Activated T-helper 17 cell treated with anti-CD3 and anti-CD28 coated beads, Interleukin-2, amount 50 U/mL, for 72 hours (primary cell): ENCODE measurements around the gene TARP.
A peak's percentile ranks its signal among the peaks of the same experiment; 100 is the strongest.
"Not testable (repeated sequence)": the region's sequence is repeated elsewhere in the genome, so short reads cannot be mapped to it uniquely, and the experiment has no call there.

Experiments
- ATAC-seq: fragments of 150-1000 bp; cut with Tn5 transposase; replicated peaks from 2 replicates; pipeline ENCODE4 v1.10.0; 2021; ENCODE audit warnings: mild to moderate bottlenecking, moderate library complexity
- H3K27ac Mint-ChIP-seq: one replicate; pipeline ENCODE4 v1.8.0; 2022; ENCODE audit warnings: mixed read lengths
- H3K27me3 Mint-ChIP-seq: one replicate; pipeline ENCODE4 v1.8.0; 2022; ENCODE audit warnings: mixed read lengths
- H3K36me3 Mint-ChIP-seq: one replicate; pipeline ENCODE4 v1.8.0; 2022; ENCODE audit warnings: low read depth, mild to moderate bottlenecking, mixed read lengths
- H3K4me1 Mint-ChIP-seq: one replicate; pipeline ENCODE4 v1.8.0; 2022; ENCODE audit warnings: mixed read lengths
- H3K4me3 Mint-ChIP-seq: one replicate; pipeline ENCODE4 v1.8.0; 2022; ENCODE audit warnings: mild to moderate bottlenecking, mixed read lengths
- H3K9me3 Mint-ChIP-seq: one replicate; pipeline ENCODE4 v1.8.0; 2022; ENCODE audit warnings: mixed read lengths

The TARP gene

DNA sequence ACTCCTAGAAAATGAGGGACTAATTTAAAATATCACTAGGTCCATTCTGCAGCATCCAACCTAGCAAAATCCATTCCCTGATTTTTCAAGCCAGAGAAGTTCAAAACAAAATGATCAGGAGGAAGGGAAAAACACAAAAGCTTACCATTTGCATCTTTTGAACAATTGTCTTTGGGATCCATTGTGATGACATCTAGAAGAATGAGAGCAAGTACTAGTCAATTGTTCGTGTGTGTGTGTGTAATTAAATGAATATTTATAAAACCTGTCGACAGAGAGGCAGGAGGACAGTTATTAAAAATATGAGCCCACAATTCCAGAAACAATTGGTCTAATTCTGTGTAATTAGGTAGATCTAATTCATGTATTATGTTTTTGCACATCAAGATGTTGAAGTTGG lies 11.4 kb downstream of the TARP start:
- not testable (repeated sequence) for H3K36me3 Mint-ChIP-seq, H3K27ac Mint-ChIP-seq, H3K4me1 Mint-ChIP-seq, H3K9me3 Mint-ChIP-seq, H3K4me3 Mint-ChIP-seq, ATAC-seq, H3K27me3 Mint-ChIP-seq

DNA sequence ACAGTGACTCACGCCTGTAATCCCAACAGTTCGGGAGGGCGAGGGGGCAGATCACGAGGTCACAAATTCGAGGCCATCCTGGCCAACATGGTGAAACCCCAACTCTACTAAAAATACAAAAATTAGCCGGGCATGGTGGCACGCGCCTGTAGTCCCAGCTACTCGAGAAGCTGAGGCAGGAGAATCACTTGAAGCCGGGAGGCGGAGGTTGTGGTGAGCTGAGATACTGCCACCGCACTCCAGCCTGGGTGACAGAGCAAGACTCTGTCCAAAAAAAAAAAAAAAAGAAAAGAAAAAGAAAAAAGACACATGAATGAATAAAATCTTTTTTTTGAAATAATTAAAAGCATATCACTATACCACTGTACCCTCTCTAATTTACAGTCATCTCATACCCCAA lies 11.8 kb downstream of the TARP start:
- H3K27ac Mint-ChIP-seq, H3K27me3 Mint-ChIP-seq, H3K4me1 Mint-ChIP-seq, H3K9me3 Mint-ChIP-seq, H3K36me3 Mint-ChIP-seq, H3K4me3 Mint-ChIP-seq, ATAC-seq: not testable (repeated sequence)

DNA sequence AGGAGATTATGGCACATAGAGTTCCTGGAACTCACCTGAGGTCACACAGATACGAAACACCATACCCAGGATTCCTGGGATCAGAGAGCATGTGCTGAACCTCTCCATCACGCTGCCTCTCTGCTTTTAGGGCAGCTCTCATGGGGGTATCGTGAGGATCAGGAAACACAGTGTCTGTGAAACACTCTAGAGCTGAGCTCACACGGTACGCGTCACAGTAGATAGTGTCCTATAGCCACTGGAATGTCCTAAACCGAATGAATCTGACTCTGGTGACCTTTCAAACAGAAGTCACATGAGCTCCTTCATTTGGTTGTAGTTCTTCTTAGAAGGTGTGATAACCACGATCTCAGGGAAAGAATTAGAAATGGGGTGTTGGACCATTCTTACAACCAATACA lies 14.3 kb downstream of the TARP start:
- H3K4me3 Mint-ChIP-seq, H3K27me3 Mint-ChIP-seq, H3K9me3 Mint-ChIP-seq, H3K27ac Mint-ChIP-seq, ATAC-seq, H3K4me1 Mint-ChIP-seq, H3K36me3 Mint-ChIP-seq: not testable (repeated sequence)

DNA sequence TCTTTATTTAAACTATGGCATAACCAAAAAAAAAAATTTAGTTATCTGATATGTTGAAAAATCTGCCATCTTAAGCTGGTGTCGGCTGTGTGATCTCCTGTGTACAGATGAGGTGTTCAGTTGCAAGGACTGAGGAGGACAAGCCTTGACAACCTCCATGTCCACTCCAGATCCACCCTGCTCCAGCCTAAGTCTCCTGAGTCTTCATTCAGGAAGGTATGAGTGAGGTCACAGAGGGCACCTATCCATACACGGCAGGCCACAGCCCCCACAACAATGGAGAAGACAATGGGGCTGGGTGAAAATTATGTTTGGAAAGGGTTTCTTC lies 16.1 kb downstream of the TARP start:
- Mint-ChIP-seq H3K27me3 (no peaks in the 10 kb centered on the region), H3K9me3 (no peaks in the 10 kb centered on the region), H3K4me3 (no peak overlapping the region), H3K4me1 (no peaks in the 10 kb centered on the region), H3K27ac (no peak overlapping the region), H3K36me3 (no peaks in the 10 kb centered on the region)
- no peak for ATAC-seq

DNA sequence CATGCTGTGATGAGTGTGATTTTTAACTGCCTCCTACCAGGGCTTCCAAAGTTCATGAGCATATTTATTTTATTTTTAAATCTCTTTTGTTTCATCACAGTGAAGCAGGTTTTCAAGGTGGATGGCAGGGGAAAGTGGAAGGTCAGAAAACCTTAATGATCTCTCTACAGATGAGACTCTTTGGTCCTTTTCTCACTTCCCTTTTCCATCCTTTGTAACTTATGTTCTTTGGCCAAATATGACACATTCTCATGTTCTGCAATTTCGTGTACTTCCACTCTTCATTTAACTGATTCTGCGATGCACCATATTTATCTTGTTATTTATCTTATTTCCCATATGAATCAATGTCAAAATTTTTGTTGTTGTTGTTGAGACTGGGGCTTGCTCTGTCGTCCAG lies 23.6 kb downstream of the TARP start:
- H3K36me3 Mint-ChIP-seq = peaks cover 13% of the 10 kb centered on the region
- ATAC-seq, H3K27me3 Mint-ChIP-seq, H3K9me3 Mint-ChIP-seq, H3K27ac Mint-ChIP-seq, H3K4me3 Mint-ChIP-seq, H3K4me1 Mint-ChIP-seq: not testable (repeated sequence)

DNA sequence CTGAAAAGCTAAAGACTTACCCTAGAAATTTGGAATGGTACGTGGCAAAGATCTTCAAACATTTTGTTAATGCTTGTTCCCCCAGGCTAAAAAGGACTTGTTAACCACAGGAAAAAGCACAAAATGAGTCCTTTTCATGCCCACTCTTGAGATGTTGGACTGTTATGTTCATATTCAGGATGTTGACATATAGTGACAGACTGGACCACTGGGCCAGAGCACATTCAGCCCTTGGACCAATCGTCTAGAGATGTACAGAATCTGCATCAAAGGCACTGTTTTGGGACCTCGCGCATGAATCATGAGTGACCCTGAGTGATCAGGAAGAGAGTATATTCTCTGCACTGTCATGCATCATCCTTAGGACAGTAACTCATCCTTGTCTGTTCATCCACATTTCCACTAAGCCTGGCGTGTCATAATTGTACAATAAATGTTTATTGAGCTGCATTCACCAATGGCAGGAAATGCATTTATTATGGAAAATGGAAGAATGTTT lies 25.3 kb downstream of the TARP start:
- no peaks in the 10 kb centered on the region for H3K4me1 Mint-ChIP-seq
- H3K27me3 Mint-ChIP-seq = no peaks in the 10 kb centered on the region
- no peaks in the 10 kb centered on the region for H3K9me3 Mint-ChIP-seq
- ATAC-seq = peak; percentile 28
- H3K4me3 Mint-ChIP-seq = peak overlapping the region; percentile 27
- H3K36me3 Mint-ChIP-seq = peaks cover 18% of the 10 kb centered on the region
- H3K27ac Mint-ChIP-seq = no peak overlapping the region

DNA sequence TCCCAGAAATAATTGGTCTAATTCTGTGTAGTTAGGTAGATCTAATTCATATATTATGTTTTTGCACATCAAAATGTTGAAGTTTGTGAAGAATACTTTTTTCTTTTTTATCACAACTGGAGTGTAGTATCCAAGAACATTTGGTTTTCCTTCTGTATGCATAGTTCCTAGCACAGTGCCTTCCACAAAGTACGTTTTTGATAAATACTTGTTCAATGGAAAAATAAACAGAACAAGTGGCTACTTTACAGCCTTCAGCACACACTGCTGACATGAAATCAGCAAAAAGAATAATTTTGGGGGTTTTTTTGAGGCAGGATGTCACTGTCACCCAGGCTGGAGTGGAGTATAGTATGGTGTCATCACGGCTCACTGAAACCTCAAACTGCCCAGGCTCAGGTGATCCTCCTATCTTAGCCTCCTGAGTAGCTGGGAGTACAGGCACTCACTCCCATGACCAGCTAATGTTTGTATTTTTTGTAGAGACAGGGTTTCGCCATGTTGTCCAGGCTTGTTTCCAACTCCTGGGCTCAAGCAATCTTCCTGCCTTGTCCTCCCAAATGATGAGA lies 27.9 kb downstream of the TARP start:
- Mint-ChIP-seq H3K4me1 (no peaks in the 10 kb centered on the region), H3K9me3 (no peaks in the 10 kb centered on the region), H3K4me3 (no peak overlapping the region), H3K27ac (no peak overlapping the region), H3K36me3 (peaks cover 18% of the 10 kb centered on the region), H3K27me3 (no peaks in the 10 kb centered on the region)
- ATAC-seq = peak; percentile 64

DNA sequence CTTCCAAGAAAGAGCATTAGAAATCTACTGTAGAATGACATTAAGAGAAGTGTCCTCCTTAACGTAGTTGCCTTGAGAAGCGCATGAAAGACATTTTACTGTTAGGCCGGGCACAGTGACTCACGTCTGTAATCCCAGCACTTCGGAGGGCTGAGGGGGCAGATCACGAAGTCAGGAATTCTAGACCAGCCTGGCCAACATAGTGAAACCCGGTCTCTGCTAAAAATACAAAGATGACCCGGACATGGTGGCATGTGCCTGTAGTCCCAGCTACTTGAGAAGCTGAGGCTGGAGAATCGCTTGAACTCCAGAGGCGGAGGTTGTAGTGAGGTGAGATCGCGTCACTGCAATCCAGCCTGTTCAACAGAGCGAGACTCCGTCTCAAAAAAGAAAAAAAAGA lies 28.9 kb downstream of the TARP start:
- peaks cover 18% of the 10 kb centered on the region for H3K36me3 Mint-ChIP-seq

DNA sequence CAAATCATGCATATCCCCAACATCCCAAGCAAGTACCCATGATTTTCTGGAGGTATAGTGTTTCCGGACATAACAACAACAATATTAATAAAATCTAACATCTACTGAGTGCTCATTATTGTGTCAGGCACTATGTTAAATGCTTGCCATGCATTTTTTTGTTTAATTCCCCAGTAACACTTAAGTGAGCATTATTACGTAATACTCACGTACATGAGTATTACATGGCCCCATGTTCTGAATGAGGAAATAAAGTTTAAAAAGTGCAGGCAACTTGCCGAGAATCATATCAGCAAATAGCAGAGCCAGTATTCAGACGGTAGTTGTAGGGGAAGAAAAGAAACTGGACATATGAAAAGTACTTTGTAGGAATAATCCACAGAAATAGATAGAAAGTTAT lies 30.1 kb downstream of the TARP start:
- not testable (repeated sequence) for H3K4me1 Mint-ChIP-seq, H3K9me3 Mint-ChIP-seq, H3K27me3 Mint-ChIP-seq, H3K27ac Mint-ChIP-seq, ATAC-seq, H3K4me3 Mint-ChIP-seq
- peaks cover 14% of the 10 kb centered on the region for H3K36me3 Mint-ChIP-seq

More for the DNA sequence above, 28.9 kb downstream of the TARP start:
- no peak for ATAC-seq
- Mint-ChIP-seq H3K4me1 (no peaks in the 10 kb centered on the region), H3K4me3 (no peak overlapping the region), H3K27ac (no peak overlapping the region), H3K9me3 (no peaks in the 10 kb centered on the region), H3K27me3 (no peaks in the 10 kb centered on the region)

DNA sequence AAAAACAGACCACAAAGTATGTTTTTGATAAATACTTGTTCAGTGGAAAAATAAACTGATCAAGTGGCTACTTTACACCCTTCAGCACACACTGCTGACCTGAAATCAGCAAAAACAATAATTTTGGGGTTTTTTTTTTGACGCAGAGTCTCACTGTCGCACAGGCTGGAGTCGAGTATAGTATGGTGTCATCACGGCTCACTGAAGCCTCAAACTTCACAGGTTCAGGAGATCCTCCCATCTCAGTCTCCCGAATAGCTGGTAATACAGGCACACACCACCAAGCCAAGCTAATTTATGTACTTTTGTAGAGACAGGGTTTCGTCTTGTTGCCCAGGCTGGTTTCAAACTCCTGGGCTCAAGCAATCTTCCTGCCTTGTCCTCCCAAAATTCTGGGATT lies 30.6 kb downstream of the TARP start:
- peaks cover 10% of the 10 kb centered on the region for H3K36me3 Mint-ChIP-seq
- no peak overlapping the region for H3K27ac Mint-ChIP-seq
- no peak overlapping the region for H3K4me3 Mint-ChIP-seq
- H3K4me1 Mint-ChIP-seq = no peaks in the 10 kb centered on the region
- no peaks in the 10 kb centered on the region for H3K9me3 Mint-ChIP-seq
- ATAC-seq = no peak
- no peaks in the 10 kb centered on the region for H3K27me3 Mint-ChIP-seq

DNA sequence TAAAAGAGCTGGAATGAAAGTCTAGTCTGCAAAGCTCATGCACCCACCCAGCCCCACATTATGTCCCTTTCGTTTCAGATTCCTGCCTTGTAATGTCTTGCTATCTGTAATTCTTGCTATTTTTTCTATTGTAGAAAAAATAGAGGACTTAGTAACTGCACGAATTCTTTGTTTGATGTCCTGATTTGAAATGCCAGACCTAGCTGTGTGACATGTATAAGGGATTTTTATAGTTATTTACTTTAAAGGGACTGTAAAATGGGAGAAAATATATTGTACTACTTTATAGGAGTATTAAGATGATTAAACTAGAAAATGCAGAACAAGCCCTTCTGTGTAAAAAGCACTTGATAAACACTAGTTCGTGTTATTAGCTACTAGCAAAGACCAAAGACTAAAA lies 32.4 kb downstream of the TARP start:
- no peak for ATAC-seq
- no peak overlapping the region for H3K27ac Mint-ChIP-seq
- no peaks in the 10 kb centered on the region for H3K4me1 Mint-ChIP-seq
- H3K36me3 Mint-ChIP-seq = peaks cover 10% of the 10 kb centered on the region
- no peaks in the 10 kb centered on the region for H3K9me3 Mint-ChIP-seq
- H3K27me3 Mint-ChIP-seq = no peaks in the 10 kb centered on the region
- no peak overlapping the region for H3K4me3 Mint-ChIP-seq

DNA sequence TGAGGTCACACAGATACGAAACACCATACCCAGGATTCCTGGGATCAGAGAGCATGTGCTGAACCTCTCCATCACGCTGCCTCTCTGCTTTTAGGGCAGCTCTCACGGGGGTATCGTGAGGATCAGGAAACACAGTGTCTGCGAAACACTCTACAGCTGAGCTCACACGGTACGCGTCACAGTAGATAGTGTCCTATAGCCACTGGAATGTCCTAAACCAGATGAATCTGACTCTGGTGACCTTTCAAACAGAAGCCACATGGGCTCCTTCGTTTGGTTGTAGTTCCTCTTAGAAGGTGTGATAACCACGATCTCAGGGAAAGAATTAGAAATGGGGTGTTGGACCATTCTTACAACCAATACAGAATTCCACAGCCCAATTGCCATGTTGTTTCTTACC lies 34.3 kb downstream of the TARP start:
- H3K9me3 Mint-ChIP-seq, H3K27ac Mint-ChIP-seq, H3K4me1 Mint-ChIP-seq, ATAC-seq, H3K4me3 Mint-ChIP-seq, H3K27me3 Mint-ChIP-seq, H3K36me3 Mint-ChIP-seq: not testable (repeated sequence)

DNA sequence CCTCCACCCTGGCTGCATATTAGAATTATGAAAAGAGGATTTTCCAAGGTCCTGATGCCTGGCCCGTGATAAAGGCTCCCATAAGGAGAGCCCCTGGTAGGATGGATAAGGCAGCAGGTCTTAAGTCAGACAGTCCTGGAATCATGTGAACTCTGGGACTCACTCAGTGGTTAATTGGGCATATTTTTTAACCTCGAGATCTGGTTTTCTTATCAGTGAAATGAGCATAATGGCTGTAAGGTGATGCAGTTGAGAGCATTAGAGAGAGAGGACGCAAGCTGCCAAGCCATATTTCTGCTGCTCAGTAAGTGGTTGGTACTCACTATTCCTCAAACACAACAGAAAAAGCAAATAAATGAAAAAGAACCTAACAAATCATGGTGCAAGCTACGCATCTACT lies 37.8 kb downstream of the TARP start:
- peaks cover 17% of the 10 kb centered on the region for H3K4me1 Mint-ChIP-seq
- H3K9me3 Mint-ChIP-seq = no peaks in the 10 kb centered on the region
- H3K4me3 Mint-ChIP-seq = no peak overlapping the region
- no peak for ATAC-seq
- peaks cover 12% of the 10 kb centered on the region for H3K36me3 Mint-ChIP-seq
- no peak overlapping the region for H3K27ac Mint-ChIP-seq
- H3K27me3 Mint-ChIP-seq = no peaks in the 10 kb centered on the region

DNA sequence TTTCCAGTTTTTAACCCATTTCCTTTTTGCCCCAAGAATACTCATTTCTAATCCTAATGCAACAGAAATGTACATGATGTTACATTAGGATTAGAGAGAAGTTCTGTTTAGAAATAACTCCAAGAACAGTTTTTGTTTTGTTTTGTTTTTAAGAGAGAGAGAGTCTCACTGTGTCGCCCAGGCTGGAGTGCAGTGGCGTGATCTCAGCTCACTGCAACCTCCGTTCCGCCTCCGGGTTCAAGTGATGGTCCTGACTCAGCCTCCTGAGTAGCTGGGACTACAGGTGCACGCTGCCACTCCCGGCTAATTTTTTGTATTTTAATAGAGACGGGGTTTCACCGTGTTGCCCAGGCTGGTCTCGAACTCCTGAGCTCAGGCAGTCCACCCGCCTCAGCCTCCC lies 38.7 kb downstream of the TARP start:
- not testable (repeated sequence) for H3K27me3 Mint-ChIP-seq, H3K4me3 Mint-ChIP-seq, ATAC-seq, H3K9me3 Mint-ChIP-seq
- H3K4me1 Mint-ChIP-seq = peaks cover 17% of the 10 kb centered on the region
- peaks cover 21% of the 10 kb centered on the region for H3K36me3 Mint-ChIP-seq
- H3K27ac Mint-ChIP-seq = peak overlapping the region; percentile 46

DNA sequence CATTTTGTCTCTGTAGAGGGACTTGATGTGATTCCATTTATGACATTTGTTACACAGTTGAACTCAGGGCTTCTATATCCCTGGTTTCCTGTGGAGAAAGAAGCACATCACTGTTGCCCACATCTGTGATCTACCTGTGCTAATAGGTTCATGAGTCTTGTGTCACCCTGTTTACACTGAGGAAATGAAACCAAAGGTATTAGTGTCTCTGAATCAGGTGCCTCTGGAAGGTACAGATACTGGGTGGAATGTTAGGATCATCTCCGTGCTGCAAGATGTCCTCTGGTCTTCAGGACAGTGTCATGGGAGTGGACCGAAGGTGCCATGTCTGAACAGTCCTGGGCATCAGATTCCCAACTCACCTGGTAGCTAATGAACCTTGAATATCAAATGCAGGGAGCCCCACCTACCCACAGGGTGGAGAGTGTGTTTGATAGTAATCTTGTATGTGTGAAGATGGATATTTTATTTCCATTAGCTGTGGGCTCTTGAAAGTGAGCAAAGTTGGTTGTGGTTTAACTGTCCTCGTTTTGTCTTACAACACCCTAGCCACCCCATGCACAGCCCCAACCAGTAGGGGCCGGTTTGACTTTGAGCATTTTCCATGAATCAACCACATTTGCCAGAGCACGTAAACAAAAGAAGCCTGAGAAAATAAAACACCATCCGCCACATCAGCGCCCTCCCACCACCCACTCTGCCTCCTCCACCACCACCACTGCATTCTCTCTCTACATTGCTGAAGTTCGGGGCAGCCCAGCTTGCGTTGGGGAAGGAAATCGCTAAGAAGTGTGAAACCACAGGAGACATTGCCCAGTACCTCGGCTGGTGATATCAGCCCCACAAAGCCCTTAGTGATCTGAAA lies 40.7 kb downstream of the TARP start:
- H3K27me3 Mint-ChIP-seq = no peaks in the 10 kb centered on the region
- no peaks in the 10 kb centered on the region for H3K9me3 Mint-ChIP-seq
- peaks cover 31% of the 10 kb centered on the region for H3K36me3 Mint-ChIP-seq
- H3K4me3 Mint-ChIP-seq = peak overlapping the region; percentile 65
- peak; percentile 91 for ATAC-seq
- H3K27ac Mint-ChIP-seq = peak overlapping the region; percentile 76
- H3K4me1 Mint-ChIP-seq = peaks cover 17% of the 10 kb centered on the region
